Mesodermal cell (in vitro differentiated cells): Measurements from ENCODE around the gene EIF2AK3.

Experiments
- H3K27ac ChIP-seq: 2 replicates; pipeline ENCODE4 v1.7.0; 2013; ENCODE audit warnings: mild to moderate bottlenecking, low read depth, low read length, moderate library complexity; ENCODE audit not compliant: severe bottlenecking
- H3K36me3 ChIP-seq: 2 replicates; pipeline ENCODE4 v1.7.1; 2013; ENCODE audit warnings: mild to moderate bottlenecking, low read length, moderate library complexity; ENCODE audit not compliant: control insufficient read depth, insufficient read depth
- H3K4me1 ChIP-seq: one replicate; pipeline ENCODE4 v1.7.1; 2013; ENCODE audit warnings: mild to moderate bottlenecking, low read length; ENCODE audit not compliant: insufficient read depth, control insufficient read depth, poor library complexity, severe bottlenecking
- H3K4me3 ChIP-seq: 2 replicates; pipeline ENCODE4 v1.7.0; 2013; ENCODE audit warnings: low read length, control low read depth, mild to moderate bottlenecking; ENCODE audit not compliant: insufficient read depth, poor library complexity, severe bottlenecking; ENCODE audit errors: extremely low read depth
- H3K9me3 ChIP-seq: 2 replicates; pipeline ENCODE4 v1.7.1; 2013; ENCODE audit warnings: mild to moderate bottlenecking, low read length, moderate library complexity; ENCODE audit not compliant: control insufficient read depth
- WGBS, 2 experiments: methylation state at CpG; one replicate each; pipeline ENCODE4 v1.1.5; 2013; ENCODE audit warnings: missing lambda C conversion rate in 2 of 2; ENCODE audit not compliant: insufficient coverage in 2 of 2; 5-methylcytosine and 5-hydroxymethylcytosine counted together

The EIF2AK3 gene

GRCh38 chr2:88545118-88545517 lies 82.1 kb downstream of the EIF2AK3 start:
- Histone ChIP-seq H3K27ac (no peak overlapping the region), H3K36me3 (no peaks in the 10 kb centered on the region), H3K4me3 (no peak overlapping the region), H3K9me3 (peaks cover 4% of the 10 kb centered on the region), H3K4me1 (no peaks in the 10 kb centered on the region)
- 91 to 97% methylated on average over 3 to 4 of the region's 5 CpGs for WGBS, 2 experiments

GRCh38 chr2:88543541-88544057 lies 83.7 kb downstream of the EIF2AK3 start:
- H3K4me1 ChIP-seq, result no peaks in the 10 kb centered on the region
- peaks cover 11% of the 10 kb centered on the region for H3K9me3 ChIP-seq
- H3K27ac ChIP-seq, result no peak overlapping the region
- 90 to 95% methylated on average over 5 of the region's 6 CpGs for WGBS, 2 experiments
- H3K36me3 ChIP-seq, result no peaks in the 10 kb centered on the region
- no peak overlapping the region for H3K4me3 ChIP-seq

DNA sequence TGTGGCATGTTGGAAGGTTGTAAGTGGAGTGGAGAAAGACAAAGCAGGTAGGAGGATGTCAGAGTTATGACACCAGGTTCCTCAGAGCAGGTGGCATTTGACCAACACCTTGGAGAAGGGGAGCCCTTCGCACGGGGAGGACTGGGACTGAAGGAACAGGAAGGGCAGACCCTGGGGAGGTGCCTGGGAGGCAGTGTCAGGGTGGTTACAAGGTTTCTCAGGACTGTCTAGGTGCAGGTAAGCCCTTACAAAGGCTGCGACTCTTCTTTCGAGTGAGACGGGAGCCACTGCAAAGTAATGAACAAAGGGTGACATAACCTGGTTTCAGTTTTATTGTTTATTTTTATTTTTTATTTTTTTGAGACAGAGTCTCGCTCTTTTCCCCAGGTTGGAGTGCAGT lies 84.6 kb downstream of the EIF2AK3 start:
- no peaks in the 10 kb centered on the region for H3K36me3 ChIP-seq
- H3K4me3 ChIP-seq, result no peak overlapping the region
- peaks cover 11% of the 10 kb centered on the region for H3K9me3 ChIP-seq
- peaks cover 3% of the 10 kb centered on the region for H3K4me1 ChIP-seq
- WGBS, 2 experiments, result 83 to 89% methylated on average over 4 to 6 of the region's 6 CpGs
- no peak overlapping the region for H3K27ac ChIP-seq

DNA sequence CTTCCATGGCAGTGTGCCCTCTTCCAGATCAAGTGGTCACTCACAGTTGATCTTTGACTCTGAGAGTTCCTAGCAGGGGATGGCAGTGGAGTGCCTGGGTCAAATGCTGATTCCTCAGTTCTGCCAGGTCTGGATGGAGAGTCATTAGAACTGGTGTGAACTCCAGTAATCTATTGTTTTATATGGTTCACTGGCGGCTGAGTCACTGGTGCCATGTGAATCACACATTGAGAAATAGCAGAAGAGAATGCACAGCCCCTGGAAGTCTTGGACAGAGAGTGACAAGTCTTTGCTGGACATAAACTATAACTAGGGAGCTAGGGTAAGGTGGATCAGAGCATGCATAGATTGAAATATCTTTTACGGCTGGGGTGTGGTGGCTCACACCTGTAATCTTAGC lies 86.9 kb downstream of the EIF2AK3 start:
- peaks cover 3% of the 10 kb centered on the region for H3K4me1 ChIP-seq

GRCh38 chr2:88538362-88538917 lies 88.8 kb downstream of the EIF2AK3 start:
- WGBS, 2 experiments, result 88 to 95% methylated on average over 10 of the region's 11 CpGs
- Histone ChIP-seq H3K4me1 (peaks cover 3% of the 10 kb centered on the region), H3K36me3 (no peaks in the 10 kb centered on the region), H3K9me3 (peaks cover 11% of the 10 kb centered on the region), H3K27ac (no peak overlapping the region), H3K4me3 (no peak overlapping the region)

More for the DNA sequence above, 86.9 kb downstream of the EIF2AK3 start:
- no peak overlapping the region for H3K27ac ChIP-seq
- 82 to 100% methylated on average over 2 of the region's 2 CpGs for WGBS, 2 experiments
- peaks cover 11% of the 10 kb centered on the region for H3K9me3 ChIP-seq
- H3K4me3 ChIP-seq, result no peak overlapping the region
- no peaks in the 10 kb centered on the region for H3K36me3 ChIP-seq

DNA sequence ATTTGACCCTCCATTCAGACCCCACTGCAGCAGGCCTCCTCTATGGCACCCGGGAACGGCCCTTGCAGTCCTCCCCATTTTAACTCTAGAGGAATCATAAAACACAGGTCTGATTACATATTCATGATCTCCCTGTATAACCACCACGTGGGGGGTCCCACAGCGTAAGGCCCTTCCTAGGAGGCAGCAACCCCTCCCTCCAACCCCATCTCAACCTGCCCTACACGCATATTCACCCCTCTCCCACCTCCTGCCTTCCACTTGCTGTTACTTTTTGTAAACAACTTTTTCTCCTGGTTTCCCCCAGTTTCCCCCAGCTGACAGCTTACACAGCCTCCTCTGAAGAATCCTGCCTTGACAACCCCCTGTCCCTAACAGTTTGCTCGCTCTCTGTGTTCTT lies 89.6 kb downstream of the EIF2AK3 start:
- WGBS, 2 experiments, result 46 to 63% methylated on average over 5 to 6 of the region's 6 CpGs
- no peaks in the 10 kb centered on the region for H3K36me3 ChIP-seq
- no peak overlapping the region for H3K27ac ChIP-seq
- H3K4me1 ChIP-seq, result peaks cover 3% of the 10 kb centered on the region
- H3K9me3 ChIP-seq, result peaks cover 11% of the 10 kb centered on the region
- H3K4me3 ChIP-seq, result no peak overlapping the region

DNA sequence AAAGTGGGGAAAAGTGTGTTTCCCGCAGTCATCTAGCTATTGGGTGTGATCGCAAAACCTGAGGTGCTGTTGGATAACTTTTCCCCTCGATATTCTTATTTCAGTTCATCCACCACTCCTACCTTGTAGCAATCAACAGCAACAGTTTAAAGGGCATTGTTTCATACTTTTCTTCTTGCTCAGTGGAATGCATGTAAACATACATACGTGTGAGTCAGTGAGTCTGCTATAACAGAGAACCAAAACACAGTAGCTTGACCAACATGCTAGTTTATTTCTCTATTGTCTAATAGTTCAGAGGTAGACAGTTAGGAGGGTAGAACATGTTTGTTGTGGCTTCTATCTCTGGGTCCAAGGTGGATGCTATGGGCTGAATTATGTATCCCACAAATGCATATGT lies 97.2 kb downstream of the EIF2AK3 start:
- H3K27ac ChIP-seq, result no peak overlapping the region
- 100% methylated on average over 2 to 4 of the region's 4 CpGs for WGBS, 2 experiments
- H3K4me1 ChIP-seq, result no peaks in the 10 kb centered on the region
- H3K9me3 ChIP-seq, result no peaks in the 10 kb centered on the region
- H3K36me3 ChIP-seq, result no peaks in the 10 kb centered on the region
- no peak overlapping the region for H3K4me3 ChIP-seq

DNA sequence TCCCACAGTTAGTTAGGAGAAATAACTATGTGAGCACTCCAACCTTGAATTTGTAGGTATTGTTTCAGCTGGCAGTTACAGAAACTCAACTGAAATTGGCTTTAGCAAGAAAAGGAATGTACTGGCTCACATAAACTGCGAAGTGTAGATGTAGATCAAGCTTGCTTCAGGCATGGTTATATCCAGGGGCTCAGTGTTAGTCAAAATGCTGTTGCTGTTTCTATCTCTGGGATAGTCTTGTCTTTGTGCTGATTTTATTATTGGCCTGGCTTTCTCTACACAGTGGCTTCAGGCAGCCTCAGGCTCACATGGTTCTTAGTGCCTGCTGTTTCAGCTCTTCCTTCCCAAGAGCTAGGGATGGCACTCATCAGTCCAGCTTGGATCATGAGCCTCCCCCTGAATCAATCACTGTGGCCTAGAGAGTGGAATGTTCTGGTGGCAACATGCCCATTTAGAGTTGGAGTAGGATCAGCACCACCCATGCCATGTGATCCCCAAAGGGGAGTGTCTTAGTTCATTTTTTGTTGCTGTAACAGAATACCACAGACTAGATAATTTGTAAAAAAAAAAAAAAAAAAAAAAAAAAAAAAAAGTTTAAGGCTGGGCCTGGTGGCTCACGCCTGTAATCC lies 105.7 kb downstream of the EIF2AK3 start:
- Histone ChIP-seq H3K4me1 (no peaks in the 10 kb centered on the region), H3K36me3 (no peaks in the 10 kb centered on the region), H3K4me3 (no peak overlapping the region), H3K27ac (no peak overlapping the region), H3K9me3 (no peaks in the 10 kb centered on the region)
- WGBS, 2 experiments, result 86 to 87% methylated on average over 2 of the region's 2 CpGs

- Histone ChIP-seq H3K4me1 (no peaks in the 10 kb centered on the region), H3K9me3 (no peaks in the 10 kb centered on the region), H3K27ac (no peak overlapping the region), H3K4me3 (no peak overlapping the region), H3K36me3 (no peaks in the 10 kb centered on the region)
- 32 to 40% methylated on average over 1 to 3 of the region's 6 CpGs for WGBS, 2 experiments
Observed at GRCh38 chr2:88517759-88518201, 109.5 kb downstream of the EIF2AK3 start.
